Body of pancreas (tissue), 4 donors: ENCODE measurements around the gene RPL22. TPM values are rescaled to one million over a fixed set of nuclear protein-coding genes. Genes with fewer than 3 reads are reported as not detected.

Experiments
- ATAC-seq: fragments of 150-250 bp; one replicate; pipeline ENCODE4 v1.9.1; 2016
- DNase-seq, 4 donors: peaks; one replicate each; pipeline ENCODE4 v3.0.0-alpha.2; 2019
- H3K27ac ChIP-seq, 4 donors: fragments of 200-600 bp; sonication (generic); 1 replicate in 3 of 4; 2 replicates in 1 of 4; pipeline versions ENCODE4 v1.5.1 to v1.6.1; 2016 to 2019; ENCODE audit warnings: mild to moderate bottlenecking in 1 of 4, mixed read lengths in 1 of 4, moderate library complexity in 1 of 4
- H3K27me3 ChIP-seq, 2 donors: fragments of 200-600 bp; sonication (generic); one replicate each; pipeline ENCODE4 v1.6.0; 2016; ENCODE audit warnings: mild to moderate bottlenecking in 1 of 2
- H3K36me3 ChIP-seq, 2 donors: fragments of 200-600 bp; sonication (generic); replicated peaks in 1 of 2; 2 replicates each; pipeline ENCODE4 v1.5.1; 2016; ENCODE audit warnings: low read depth in 2 of 2; ENCODE audit not compliant: insufficient read depth in 1 of 2
- H3K4me1 ChIP-seq: fragments of 200-600 bp; sonication (generic); one replicate; pipeline ENCODE4 v1.6.0; 2016
- H3K4me3 ChIP-seq, 2 donors: fragments of 200-600 bp; sonication (generic); 1 replicate in 1 of 2; 2 replicates in 1 of 2; pipeline ENCODE4 v1.5.1; 2016 to 2019
- H3K9me3 ChIP-seq, 3 donors: fragments of 200-600 bp; sonication (generic); 1 replicate in 2 of 3; 2 replicates in 1 of 3; pipeline ENCODE4 v1.5.1; 2016
- POLR2A ChIP-seq, 3 donors: fragments of 450-650 bp; IDR thresholded peaks; one replicate each; pipeline ENCODE4 v1.6.1; 2016; ENCODE audit warnings: antibody characterized with exemption in 3 of 3, mild to moderate bottlenecking in 2 of 3
- WGBS, 2 donors: methylation state at CpG; one replicate each; pipeline ENCODE4 v1.1.5; 2017; 5-methylcytosine and 5-hydroxymethylcytosine counted together
- intact Hi-C: fragments of 100-400 bp; cut with DNase I; formaldehyde crosslinking; loops from one replicate; pipeline ENCODE4 v1.15.1; 2023
- total RNA-seq, 2 donors: library from RNA; depleted of rRNA; stranded (reverse); fragments of >200 nt; gene quantifications; one replicate each; pipeline ENCODE4 v1.1.0, GENCODE V29; 2016
- TF ChIP-seq, protein P1 (sequence below), 7 experiments: fragments of 450-650 bp in 4 of 7; fragments of 200-600 bp in 3 of 7; sonication (generic) in 3 of 7; IDR thresholded peaks; one replicate each; pipeline ENCODE4 v1.5.1; 2016 to 2019; ENCODE audit warnings: antibody characterized with exemption in 7 of 7

RPL22 gene
- total RNA-seq, 2 donors from 2014 or later, result 112 to 148 TPM

- DNase-seq (no peak), ATAC-seq (no peak)
- H3K4me1 ChIP-seq, result peaks cover 1% of the 10 kb centered on the region
- intact Hi-C loops, result no loop called here
- WGBS, 2 donors, result 85 to 92% methylated on average over 13 of the region's 13 CpGs
- TF ChIP-seq, protein P1, sequence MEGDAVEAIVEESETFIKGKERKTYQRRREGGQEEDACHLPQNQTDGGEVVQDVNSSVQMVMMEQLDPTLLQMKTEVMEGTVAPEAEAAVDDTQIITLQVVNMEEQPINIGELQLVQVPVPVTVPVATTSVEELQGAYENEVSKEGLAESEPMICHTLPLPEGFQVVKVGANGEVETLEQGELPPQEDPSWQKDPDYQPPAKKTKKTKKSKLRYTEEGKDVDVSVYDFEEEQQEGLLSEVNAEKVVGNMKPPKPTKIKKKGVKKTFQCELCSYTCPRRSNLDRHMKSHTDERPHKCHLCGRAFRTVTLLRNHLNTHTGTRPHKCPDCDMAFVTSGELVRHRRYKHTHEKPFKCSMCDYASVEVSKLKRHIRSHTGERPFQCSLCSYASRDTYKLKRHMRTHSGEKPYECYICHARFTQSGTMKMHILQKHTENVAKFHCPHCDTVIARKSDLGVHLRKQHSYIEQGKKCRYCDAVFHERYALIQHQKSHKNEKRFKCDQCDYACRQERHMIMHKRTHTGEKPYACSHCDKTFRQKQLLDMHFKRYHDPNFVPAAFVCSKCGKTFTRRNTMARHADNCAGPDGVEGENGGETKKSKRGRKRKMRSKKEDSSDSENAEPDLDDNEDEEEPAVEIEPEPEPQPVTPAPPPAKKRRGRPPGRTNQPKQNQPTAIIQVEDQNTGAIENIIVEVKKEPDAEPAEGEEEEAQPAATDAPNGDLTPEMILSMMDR (IDR thresholded peaks at IDR 0.05), result no peak
- TF ChIP-seq POLR2A (IDR thresholded peaks at IDR 0.05), result no peak
- no peak overlapping the region for H3K27ac ChIP-seq
- no peak overlapping the region for H3K4me3 ChIP-seq
- H3K27me3 ChIP-seq, result no peaks in the 10 kb centered on the region
- peaks cover 0 to 10% of the 10 kb centered on the region in 2 donors for H3K36me3 ChIP-seq
- H3K9me3 ChIP-seq, result no peaks in the 10 kb centered on the region
Observed at GRCh38 chr1:6184083-6184783, 15.2 kb downstream of the RPL22 start.

- Histone ChIP-seq H3K27me3 (peaks cover 0 to 6% of the 10 kb centered on the region in 2 donors), H3K36me3 (peaks cover 0 to 5% of the 10 kb centered on the region in 2 donors), H3K27ac (no peak overlapping the region), H3K4me1 (peaks cover 8% of the 10 kb centered on the region), H3K4me3 (no peak overlapping the region), H3K9me3 (no peaks in the 10 kb centered on the region)
- TF ChIP-seq, protein P1 (IDR thresholded peaks at IDR 0.05), result no peak
- TF ChIP-seq POLR2A (IDR thresholded peaks at IDR 0.05), result no peak
- intact Hi-C loops, result no loop called here
- ATAC-seq (no peak), DNase-seq (no peak)
- 53 to 65% methylated on average over 6 of the region's 6 CpGs for WGBS, 2 donors
Observed at GRCh38 chr1:6183520-6183989, 15.8 kb downstream of the RPL22 start.

DNA sequence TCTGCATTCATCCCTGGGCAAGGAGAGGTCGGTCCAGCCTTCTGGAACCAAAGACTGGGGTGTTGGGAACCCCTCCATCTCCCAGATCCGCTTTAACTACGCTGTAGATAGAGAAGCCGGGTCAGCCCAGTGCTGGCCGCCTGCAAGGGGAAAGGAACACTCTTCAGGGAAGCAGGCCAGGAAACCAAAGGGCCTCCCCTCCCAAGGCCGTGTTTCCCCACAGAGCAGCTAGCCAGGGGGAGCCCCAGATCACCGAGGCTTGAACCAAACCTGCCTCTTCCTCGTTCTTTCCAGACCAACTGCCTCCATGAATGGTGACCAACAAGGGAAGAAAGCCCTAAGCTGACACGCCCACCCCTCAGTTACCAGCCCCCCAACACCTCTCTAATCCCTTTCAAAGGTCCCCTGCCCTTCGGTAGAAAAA lies 18.0 kb downstream of the RPL22 start:
- Histone ChIP-seq H3K36me3 (peaks cover 0 to 3% of the 10 kb centered on the region in 2 donors), H3K27ac (no peak overlapping the region), H3K9me3 (no peaks in the 10 kb centered on the region), H3K4me1 (peaks cover 8% of the 10 kb centered on the region), H3K27me3 (peaks cover 0 to 15% of the 10 kb centered on the region in 2 donors), H3K4me3 (no peak overlapping the region)
- intact Hi-C loops, result no loop called here
- ATAC-seq (no peak), DNase-seq (no peak)
- TF ChIP-seq POLR2A (IDR thresholded peaks at IDR 0.05), result no peak
- TF ChIP-seq, protein P1 (IDR thresholded peaks at IDR 0.05), result no peak
- 7 to 14% methylated on average over 8 to 10 of the region's 10 CpGs for WGBS, 2 donors

GRCh38 chr1:6180707-6181311 lies 18.6 kb downstream of the RPL22 start:
- peaks cover 0 to 3% of the 10 kb centered on the region in 2 donors for H3K36me3 ChIP-seq
- intact Hi-C loops, result no loop called here
- peaks cover 0 to 15% of the 10 kb centered on the region in 2 donors for H3K27me3 ChIP-seq
- peak in 1 of 4 donors; percentile 14 for DNase-seq
- H3K9me3 ChIP-seq, result no peaks in the 10 kb centered on the region
- H3K4me3 ChIP-seq, result no peak overlapping the region
- peaks cover 8% of the 10 kb centered on the region for H3K4me1 ChIP-seq
- no peak for ATAC-seq
- TF ChIP-seq, protein P1 (IDR thresholded peaks at IDR 0.05), result no peak
- no peak for TF ChIP-seq POLR2A (IDR thresholded peaks at IDR 0.05)
- WGBS, 2 donors, result 6 to 7% methylated on average over 22 to 36 of the region's 36 CpGs
- H3K27ac ChIP-seq, result no peak overlapping the region
